ENCODE data around the gene DDX27. TPM values are rescaled to one million over a fixed set of nuclear protein-coding genes. Genes with fewer than 3 reads are reported as not detected.
"Not testable (repeated sequence)": the region's sequence is repeated elsewhere in the genome, so short reads cannot be mapped to it uniquely, and the experiment has no call there.

Gene DDX27
- total RNA-seq, 1 experiment from 2014 or later: 43.7 TPM

DNA sequence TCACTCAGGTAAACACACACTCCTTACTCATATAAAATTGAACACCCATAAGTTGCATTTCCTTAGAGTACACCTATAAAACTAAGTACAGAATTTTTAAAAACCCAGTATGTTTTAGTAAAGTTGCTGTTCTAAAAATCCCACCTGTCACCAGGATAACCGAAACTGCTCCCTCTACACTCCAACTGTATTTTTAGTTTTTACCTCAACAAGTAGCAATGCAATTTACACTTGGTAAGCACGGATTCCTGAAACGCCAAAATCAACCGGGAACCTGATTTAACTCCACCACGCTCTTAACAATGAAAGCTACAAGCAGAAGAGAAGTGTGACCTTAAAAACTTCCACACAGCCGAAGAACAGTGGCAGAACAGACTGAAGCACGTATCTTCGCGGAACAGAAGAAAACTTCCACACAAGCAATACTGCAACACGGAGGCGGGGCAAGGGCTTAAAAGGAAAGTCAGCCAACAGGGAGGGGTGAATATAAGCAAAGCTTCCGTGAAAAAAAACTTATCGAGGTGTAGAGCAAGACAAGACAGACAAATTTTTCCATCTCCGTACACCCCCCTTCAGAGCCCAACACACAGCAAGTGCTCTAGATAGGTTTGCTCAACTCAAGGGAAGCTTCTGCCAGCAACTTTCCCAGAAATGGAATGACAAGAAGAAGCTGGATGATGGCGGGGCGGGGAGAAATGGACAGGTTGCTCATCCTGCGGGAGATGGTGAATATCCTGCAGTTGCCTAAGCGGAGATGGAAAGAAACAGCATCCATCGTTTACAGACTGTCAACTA is 32.5 kb upstream of the DDX27 start:
- peaks cover 9% of the 10 kb centered on the region; the same call in 1 of the 2 replicates for H3K4me1 ChIP-seq (replicated peaks)
- H3K27me3 ChIP-seq (replicated peaks): no peaks in the 10 kb centered on the region
- peak overlapping the region; percentile 97 for H3K4me3 ChIP-seq
- H3K9me3 ChIP-seq (replicated peaks): no peaks in the 10 kb centered on the region
- peak in 1 of 2 experiments; percentile 37 for DNase-seq (ENCODE audit: low read depth in 1 of 2, low spot score in 2 of 2)
- peaks cover 10% of the 10 kb centered on the region for H3K36me3 ChIP-seq
- H3K27ac ChIP-seq: no peak overlapping the region

DNA sequence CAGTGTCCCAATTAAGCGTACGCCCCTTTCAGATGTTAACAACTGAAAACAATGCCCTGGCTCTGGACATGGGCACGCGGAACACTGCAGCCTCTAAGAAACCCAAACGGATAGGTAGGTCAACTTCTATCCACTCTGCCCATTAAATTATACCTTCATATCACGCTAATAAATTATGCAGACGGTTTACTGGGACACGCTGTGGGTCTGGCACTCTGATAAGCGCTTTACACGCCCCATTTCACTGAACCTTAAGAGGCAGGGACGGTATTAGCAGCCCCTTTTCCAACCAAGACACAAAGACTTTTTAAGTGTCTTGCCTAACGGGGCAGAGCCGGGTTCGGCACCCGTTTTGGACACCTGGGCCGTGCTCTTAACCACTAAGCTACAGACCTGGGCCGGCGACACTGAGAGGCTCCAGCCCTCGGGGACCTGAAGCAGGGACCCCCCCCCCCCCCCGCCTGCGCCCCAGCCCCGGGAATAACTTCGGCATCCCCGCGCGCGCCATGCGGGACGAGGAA is 31.8 kb upstream of the DDX27 start:
- peak in 1 of 2 experiments; percentile 31 for DNase-seq (ENCODE audit: low read depth in 1 of 2, low spot score in 2 of 2)
- H3K4me3 ChIP-seq: peak overlapping the region; percentile 97
- no peaks in the 10 kb centered on the region for H3K9me3 ChIP-seq (replicated peaks)
- peaks cover 3% of the 10 kb centered on the region; the same call in 1 of the 2 replicates for H3K4me1 ChIP-seq (replicated peaks)
- no peaks in the 10 kb centered on the region for H3K27me3 ChIP-seq (replicated peaks)
- H3K27ac ChIP-seq: peak overlapping the region; percentile 68; the same call in 1 of the 2 replicates
- peaks cover 10% of the 10 kb centered on the region for H3K36me3 ChIP-seq

DNA sequence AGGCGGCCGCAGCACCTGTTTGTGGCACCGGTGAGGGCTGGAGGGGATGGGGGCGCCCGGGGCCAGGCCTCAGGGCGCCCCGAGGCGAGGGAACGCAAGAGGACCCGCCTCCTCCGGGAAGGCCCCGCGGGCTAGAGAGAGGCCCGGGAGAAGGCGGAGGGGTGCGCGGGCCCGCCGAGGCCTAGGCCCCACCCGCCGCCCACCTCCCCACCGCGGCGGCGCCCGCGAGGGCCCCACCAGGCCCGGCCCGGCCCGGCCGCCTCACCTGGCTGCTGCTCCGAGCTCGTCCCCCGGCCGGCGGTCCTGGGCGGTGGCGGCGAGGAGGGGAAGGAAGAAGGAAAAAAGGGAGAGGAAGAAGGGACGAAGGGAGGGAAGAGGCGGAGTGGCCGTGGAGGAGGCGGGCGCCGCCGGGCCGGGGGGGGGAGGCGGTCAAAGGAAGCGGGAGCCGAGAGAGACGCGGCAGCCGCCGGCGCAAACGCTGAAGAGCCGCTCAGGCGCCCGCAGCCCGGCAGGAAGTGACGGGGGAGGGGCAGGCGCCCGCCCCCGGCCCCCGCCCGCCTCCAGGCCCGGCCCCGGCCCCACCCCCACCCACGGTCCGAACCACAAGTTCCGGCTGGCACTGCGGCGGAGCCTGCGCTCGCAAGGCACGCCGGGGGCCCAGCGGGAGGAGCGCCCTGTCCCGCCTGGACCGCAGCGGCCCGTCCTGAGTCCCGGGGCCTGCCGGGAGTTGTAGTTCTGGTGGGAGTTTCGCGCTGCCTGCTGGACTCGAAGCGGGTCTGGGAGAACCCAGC is 31.2 kb upstream of the DDX27 start, which contains the start of gene STAU1:
Gene STAU1, minus strand, starts transcription at position 484 of the 791 bp plus-strand sequence. CDS start 22,133 bp downstream, outside the sequence.
- H3K4me3 ChIP-seq: peak within 1 kb of the TSS; percentile 97
- peak; percentile 84 to 95 for DNase-seq (ENCODE audit: low read depth in 1 of 2, low spot score in 2 of 2)
- peaks cover 10% of the 10 kb centered on the region for H3K36me3 ChIP-seq
- H3K27me3 ChIP-seq (replicated peaks): no peaks in the 10 kb centered on the region
- H3K9me3 ChIP-seq (replicated peaks): no peaks in the 10 kb centered on the region
- peak within 1 kb of the TSS; percentile 68 for H3K27ac ChIP-seq
- H3K4me1 ChIP-seq (replicated peaks): peaks cover 3% of the 10 kb centered on the region; the same call in 1 of the 2 replicates

DNA sequence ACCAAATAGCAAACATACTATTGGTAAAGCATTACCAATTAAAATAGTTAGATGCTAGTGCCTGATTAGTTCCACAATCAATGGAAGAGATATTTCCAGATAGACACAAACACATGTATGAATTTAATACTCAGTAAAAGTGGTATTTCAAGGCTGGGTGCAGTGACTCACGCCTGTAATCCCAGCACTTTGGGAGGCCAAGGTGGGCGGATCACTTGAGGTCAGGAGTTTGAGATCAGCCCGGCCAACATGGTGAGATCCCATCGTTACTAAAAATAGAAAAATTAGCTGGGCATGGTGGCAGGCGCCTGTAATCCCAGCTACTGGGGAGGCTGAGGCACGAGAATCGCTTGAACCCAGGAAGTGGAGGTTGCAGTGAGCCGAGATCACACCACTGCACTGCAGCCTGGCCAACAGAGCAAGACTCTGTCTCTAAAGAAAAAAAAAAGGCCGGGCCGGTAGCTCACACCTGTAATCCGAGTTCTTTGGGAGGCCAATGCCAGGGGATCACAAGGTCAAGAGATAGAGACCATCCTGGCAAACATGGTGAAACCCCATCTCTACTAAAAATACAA is 26.2 kb upstream of the DDX27 start:
- not testable (repeated sequence) for H3K27me3 ChIP-seq (replicated peaks); H3K9me3 ChIP-seq (replicated peaks); DNase-seq (ENCODE audit: low read depth in 1 of 2, low spot score in 2 of 2); H3K36me3 ChIP-seq; H3K4me3 ChIP-seq; H3K27ac ChIP-seq; H3K4me1 ChIP-seq (replicated peaks)

DNA sequence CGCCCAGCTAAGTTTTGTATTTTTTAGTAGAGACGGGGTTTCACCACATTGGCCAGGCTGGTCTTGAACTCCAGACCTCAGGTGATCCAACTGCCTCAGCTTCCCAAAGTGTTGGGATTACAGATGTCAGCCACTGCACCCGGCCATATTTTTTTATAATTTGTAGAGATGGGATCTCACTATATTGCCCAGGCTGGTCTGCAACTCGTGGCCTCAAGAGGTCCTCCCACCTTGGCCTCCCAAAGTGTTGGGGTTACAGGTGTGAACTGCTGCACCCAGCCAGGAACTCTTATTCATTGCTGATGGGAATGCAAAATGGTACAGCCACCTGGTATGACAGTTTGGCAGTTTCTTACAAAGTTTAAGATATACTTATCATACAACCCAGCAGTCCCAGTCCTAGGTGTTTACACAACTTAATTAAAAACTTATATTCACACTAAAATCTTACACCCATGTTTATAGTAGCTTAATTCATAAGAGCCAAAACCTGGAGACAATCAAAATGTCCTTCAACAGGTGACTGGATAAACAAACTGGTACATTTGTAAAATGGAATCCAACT is 19.4 kb upstream of the DDX27 start:
- no peaks in the 10 kb centered on the region for H3K36me3 ChIP-seq
- no peaks in the 10 kb centered on the region for H3K4me1 ChIP-seq (replicated peaks)
- H3K4me3 ChIP-seq: no peak overlapping the region
- DNase-seq (ENCODE audit: low read depth in 1 of 2, low spot score in 2 of 2): no peak
- no peaks in the 10 kb centered on the region for H3K9me3 ChIP-seq (replicated peaks)
- H3K27me3 ChIP-seq (replicated peaks): no peaks in the 10 kb centered on the region
- no peak overlapping the region for H3K27ac ChIP-seq

DNA sequence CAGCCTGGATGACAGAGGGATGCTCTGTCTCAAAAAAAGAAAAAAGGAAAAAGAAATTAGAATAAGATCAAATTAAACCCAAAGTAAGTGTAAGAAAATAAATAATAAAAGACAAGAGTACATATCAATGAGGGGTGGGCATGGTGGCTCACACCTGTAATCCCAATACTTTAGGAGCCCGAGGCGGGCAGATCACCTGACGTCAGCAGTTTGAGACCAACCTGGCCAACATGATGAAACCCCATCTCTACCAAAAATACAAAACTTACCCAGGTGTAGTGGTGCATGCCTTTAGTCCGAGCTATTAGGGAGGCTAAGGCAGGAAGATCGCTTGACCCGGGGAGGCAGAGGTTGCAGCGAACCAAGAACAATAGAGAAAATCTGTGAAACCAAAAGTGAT is 16.2 kb upstream of the DDX27 start:
- H3K4me3 ChIP-seq: no peak overlapping the region
- no peaks in the 10 kb centered on the region for H3K36me3 ChIP-seq
- H3K9me3 ChIP-seq (replicated peaks): no peaks in the 10 kb centered on the region
- H3K27me3 ChIP-seq (replicated peaks): no peaks in the 10 kb centered on the region
- no peak for DNase-seq (ENCODE audit: low read depth in 1 of 2, low spot score in 2 of 2)
- H3K27ac ChIP-seq: no peak overlapping the region
- H3K4me1 ChIP-seq (replicated peaks): no peaks in the 10 kb centered on the region

DNA sequence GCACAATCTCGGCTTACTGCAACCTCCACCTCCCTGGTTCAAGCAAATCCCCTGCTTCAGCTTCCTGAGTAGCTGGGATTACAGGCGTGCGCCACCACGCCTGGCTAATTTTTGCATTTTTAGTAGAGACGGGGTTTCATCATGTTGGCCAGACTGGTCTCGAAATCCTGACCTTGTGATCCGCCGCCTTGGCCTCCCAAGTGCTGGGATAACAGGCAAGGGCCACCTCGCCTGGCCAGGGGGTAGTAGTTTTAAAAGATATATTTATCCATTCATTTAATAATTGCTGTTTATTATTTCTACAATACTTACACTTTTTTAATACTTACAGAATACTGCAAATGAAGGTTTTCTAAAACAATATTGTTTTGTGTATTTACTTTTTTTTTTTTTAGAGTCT is 15.5 kb upstream of the DDX27 start:
- Histone ChIP-seq H3K4me1 (replicated peaks) (no peaks in the 10 kb centered on the region), H3K36me3 (no peaks in the 10 kb centered on the region), H3K27me3 (replicated peaks) (no peaks in the 10 kb centered on the region), H3K9me3 (replicated peaks) (no peaks in the 10 kb centered on the region), H3K27ac (no peak overlapping the region), H3K4me3 (no peak overlapping the region)
- no peak for DNase-seq (ENCODE audit: low read depth in 1 of 2, low spot score in 2 of 2)

DNA sequence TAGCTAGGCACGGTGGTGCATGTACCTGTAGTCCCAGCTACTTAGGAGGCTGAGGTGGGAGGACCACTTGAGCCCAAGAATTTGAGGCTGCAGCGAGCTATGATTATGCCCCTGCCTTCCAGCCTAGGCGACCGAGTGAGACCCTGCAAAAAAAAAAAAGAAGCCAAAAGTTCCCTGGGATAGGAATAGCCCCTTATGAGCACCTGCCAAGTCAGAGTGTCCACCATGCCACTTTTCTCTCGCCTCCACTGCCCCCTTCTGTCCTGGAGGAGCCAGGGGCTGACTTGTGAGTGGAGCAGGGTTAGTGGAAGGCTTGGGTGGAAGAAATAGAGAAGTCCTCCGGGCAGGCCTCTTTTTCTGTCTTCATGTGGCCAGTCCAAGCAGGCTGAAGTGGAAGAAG is 12.1 kb upstream of the DDX27 start:
- Histone ChIP-seq H3K4me1 (replicated peaks) (no peaks in the 10 kb centered on the region), H3K27me3 (replicated peaks) (0 out of 2 replicates have a peak, but pooled peaks cover 2% of the 10 kb centered on the region), H3K27ac (no peak overlapping the region), H3K9me3 (replicated peaks) (peaks cover 8% of the 10 kb centered on the region), H3K36me3 (no peaks in the 10 kb centered on the region), H3K4me3 (no peak overlapping the region)
- DNase-seq (ENCODE audit: low read depth in 1 of 2, low spot score in 2 of 2): no peak

DNA sequence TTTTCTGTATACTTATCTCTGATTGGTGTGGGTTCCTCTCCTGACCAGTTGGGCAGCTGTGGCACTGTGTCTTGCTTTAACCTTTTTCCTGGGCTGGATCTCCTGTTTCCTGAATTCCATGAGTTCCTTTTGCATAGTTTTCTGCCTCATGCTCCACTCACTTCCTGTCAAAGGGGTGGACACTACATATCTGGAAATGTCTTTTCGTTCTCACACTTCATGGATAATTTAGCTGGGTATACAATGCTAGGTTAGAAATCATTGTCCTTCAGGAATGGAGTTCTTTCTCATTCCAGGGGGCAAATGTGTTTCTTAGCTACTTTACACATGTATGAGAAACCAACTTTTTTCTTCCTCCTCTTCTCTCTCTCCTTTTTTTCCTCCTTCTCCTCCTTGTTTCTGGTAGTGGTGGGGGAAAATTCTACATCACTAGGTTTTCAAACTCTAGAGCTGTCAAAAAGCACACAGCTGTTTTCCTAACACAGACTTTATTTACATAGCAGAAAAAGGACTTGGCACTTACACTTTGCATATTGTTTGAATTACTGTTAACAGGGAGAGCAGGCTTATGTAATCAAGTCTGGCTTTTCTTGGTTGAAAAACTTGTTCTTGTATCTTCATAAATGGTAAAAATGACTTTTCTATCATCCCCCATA is 9.0 kb upstream of the DDX27 start:
- Histone ChIP-seq H3K36me3 (no peaks in the 10 kb centered on the region), H3K4me1 (replicated peaks) (no peaks in the 10 kb centered on the region), H3K27me3 (replicated peaks) (0 out of 2 replicates have a peak, but pooled peaks cover 2% of the 10 kb centered on the region), H3K27ac (no peak overlapping the region), H3K9me3 (replicated peaks) (peaks cover 8% of the 10 kb centered on the region), H3K4me3 (no peak overlapping the region)
- DNase-seq (ENCODE audit: low read depth in 1 of 2, low spot score in 2 of 2): no peak

DNA sequence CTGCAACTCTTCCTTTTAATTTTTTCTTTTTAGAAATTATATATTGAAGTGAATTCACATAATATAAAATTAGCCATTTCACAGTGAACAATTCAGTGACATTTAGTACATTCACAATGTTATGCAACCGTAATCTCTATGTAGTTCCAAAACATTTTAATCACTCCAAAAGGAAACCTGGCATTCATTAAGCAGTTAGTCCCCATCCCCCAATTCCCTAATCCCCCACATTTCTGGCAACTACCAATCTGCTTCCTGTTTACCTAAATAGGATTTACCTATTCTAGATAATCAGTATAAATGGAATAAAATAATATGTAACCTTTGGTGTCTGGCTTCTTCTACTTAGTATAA is 8.5 kb upstream of the DDX27 start:
- Histone ChIP-seq H3K27ac (no peak overlapping the region), H3K9me3 (replicated peaks) (peaks cover 8% of the 10 kb centered on the region), H3K36me3 (no peaks in the 10 kb centered on the region), H3K4me3 (no peak overlapping the region), H3K27me3 (replicated peaks) (0 out of 2 replicates have a peak, but pooled peaks cover 2% of the 10 kb centered on the region), H3K4me1 (replicated peaks) (no peaks in the 10 kb centered on the region)
- DNase-seq (ENCODE audit: low read depth in 1 of 2, low spot score in 2 of 2): no peak

DNA sequence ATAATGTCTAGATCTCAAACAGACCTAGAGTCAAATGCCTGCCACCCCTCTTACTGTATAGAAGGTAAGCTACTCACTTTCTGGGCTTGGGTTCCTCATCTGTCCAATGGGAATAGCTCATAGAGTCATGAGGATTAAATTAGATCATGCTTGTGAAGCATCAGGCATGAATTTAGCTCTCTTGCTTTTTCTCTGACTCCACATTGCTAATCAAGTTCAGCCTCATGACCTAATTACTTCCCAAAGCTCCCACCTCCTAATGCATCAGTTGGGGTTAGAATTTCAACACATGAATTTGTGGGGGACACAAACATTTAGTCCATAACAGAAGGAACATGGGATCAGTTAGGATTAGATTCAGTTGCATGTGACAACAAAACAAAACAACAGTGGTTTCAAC is 4.6 kb upstream of the DDX27 start:
- peaks cover 4% of the 10 kb centered on the region; the same call in 1 of the 2 replicates for H3K4me1 ChIP-seq (replicated peaks)
- H3K36me3 ChIP-seq: no peaks in the 10 kb centered on the region
- no peak for DNase-seq (ENCODE audit: low read depth in 1 of 2, low spot score in 2 of 2)
- no peak overlapping the region for H3K27ac ChIP-seq
- H3K27me3 ChIP-seq (replicated peaks): 0 out of 2 replicates have a peak, but pooled peaks cover 2% of the 10 kb centered on the region
- peaks cover 8% of the 10 kb centered on the region for H3K9me3 ChIP-seq (replicated peaks)
- H3K4me3 ChIP-seq: no peak overlapping the region

DNA sequence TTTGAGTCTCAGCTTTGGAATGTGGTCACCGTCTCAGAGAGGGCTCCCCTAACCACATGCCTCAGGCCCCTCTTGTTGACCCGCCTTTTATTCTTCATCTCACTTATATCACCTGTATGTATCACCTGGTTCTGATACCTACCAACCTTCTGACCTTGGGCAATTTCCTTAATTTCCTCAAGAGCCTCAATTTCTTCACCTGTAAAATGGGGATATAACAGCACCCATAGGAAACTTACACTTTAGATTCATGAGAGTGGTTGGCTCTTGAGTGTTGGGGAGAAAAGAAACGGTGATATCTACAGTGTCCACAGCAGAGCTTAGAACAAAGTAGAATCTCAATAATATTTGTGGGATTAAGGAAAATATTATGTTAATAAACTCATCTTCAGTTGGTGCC is 4.0 kb upstream of the DDX27 start:
- peaks cover 9% of the 10 kb centered on the region for H3K4me1 ChIP-seq (replicated peaks)
- H3K27ac ChIP-seq: no peak overlapping the region
- H3K36me3 ChIP-seq: 0 out of 2 replicates have a peak, but pooled peaks cover 2% of the 10 kb centered on the region
- no peak for DNase-seq (ENCODE audit: low read depth in 1 of 2, low spot score in 2 of 2)
- 0 out of 2 replicates have a peak, but pooled peaks cover under 1% of the 10 kb centered on the region for H3K27me3 ChIP-seq (replicated peaks)
- H3K4me3 ChIP-seq: no peak overlapping the region
- peaks cover 5% of the 10 kb centered on the region for H3K9me3 ChIP-seq (replicated peaks)
